ENCODE results near the gene DIP2A.

Gene DIP2A

GRCh38 chr21:46553993-46554392 lies 95.3 kb downstream of the DIP2A start:
- no peaks in the 10 kb centered on the region for H3K27me3 ChIP-seq (ENCODE audit: insufficient read depth, low read length)
- H3K36me3 ChIP-seq (ENCODE audit: insufficient read depth, low read length), result peaks cover 88% of the 10 kb centered on the region

DNA sequence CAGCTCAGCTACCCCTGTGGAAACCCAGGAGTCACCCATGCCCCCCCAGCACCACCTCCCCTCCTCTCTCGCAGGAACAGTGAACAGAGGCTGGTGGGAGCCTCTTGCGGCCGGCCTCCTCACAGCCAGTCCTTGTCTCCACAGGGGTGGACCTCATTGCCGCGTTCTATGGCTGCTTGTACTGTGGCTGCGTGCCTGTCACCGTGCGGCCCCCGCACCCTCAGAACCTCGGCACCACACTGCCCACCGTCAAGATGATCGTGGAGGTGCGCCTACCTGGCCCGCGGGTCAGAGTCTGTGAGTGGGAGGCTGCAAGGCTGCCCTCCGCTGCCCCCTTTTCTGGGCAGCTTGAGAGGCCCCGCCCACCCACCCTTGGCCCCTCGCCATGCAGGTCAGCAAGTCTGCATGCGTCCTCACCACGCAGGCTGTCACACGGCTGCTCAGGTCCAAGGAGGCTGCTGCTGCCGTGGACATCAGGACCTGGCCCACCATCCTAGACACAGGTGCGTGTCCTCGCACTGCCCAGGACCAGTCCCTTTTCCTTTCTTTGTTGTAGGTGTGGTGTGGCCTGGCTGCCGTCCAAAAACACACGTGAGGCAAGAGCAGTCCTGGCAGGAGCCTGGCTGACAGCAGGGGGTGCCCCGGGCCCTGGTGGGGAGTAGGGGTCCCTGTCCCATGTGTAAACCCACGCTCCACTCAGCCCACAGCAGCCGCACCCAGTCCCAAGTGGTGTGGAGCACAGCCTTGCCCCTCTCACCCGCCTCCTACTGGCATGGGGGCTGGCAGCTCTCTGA lies 95.9 kb downstream of the DIP2A start:
- no peak overlapping the region for H3K4me3 ChIP-seq (ENCODE audit: low read length)
- H2AFZ ChIP-seq (ENCODE audit: low read depth, low read length), result no peak overlapping the region
- no peaks in the 10 kb centered on the region for H3K27me3 ChIP-seq (ENCODE audit: insufficient read depth, low read length)
- H3K4me1 ChIP-seq (ENCODE audit: insufficient read depth, low read length), result peaks cover 6% of the 10 kb centered on the region
- peaks cover 83% of the 10 kb centered on the region for H3K36me3 ChIP-seq (ENCODE audit: insufficient read depth, low read length)
- H3K9me3 ChIP-seq (ENCODE audit: low read length), result no peaks in the 10 kb centered on the region

More at GRCh38 chr21:46553993-46554392, 95.3 kb downstream of the DIP2A start:
- H3K4me1 ChIP-seq (ENCODE audit: insufficient read depth, low read length), result no peaks in the 10 kb centered on the region
- H2AFZ ChIP-seq (ENCODE audit: low read depth, low read length), result no peak overlapping the region
- H3K4me3 ChIP-seq (ENCODE audit: low read length), result no peak overlapping the region
- H3K9me3 ChIP-seq (ENCODE audit: low read length), result no peaks in the 10 kb centered on the region

DNA sequence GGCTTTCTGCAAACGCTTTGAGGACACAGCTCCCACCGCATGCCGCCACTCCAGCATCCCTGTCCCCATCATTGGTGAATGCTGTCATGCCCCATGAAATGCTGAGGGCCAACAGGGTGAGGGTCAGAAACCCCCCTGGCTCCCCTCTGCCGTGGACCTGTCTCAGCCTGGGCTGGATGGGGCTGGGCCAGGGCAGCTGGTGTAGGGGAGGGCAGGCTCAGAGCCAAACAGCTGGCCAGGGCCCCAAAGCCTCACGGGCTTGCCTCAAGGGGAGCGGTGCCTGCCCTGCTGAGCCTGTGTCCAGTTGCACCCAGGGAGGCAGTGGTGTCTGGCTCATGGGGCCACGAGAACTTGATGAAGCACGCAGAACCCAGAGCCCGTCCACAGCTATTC lies 96.5 kb downstream of the DIP2A start:
- peaks cover 8% of the 10 kb centered on the region for H3K4me1 ChIP-seq (ENCODE audit: insufficient read depth, low read length)

GRCh38 chr21:46555678-46556077 lies 97.0 kb downstream of the DIP2A start:
- peaks cover 8% of the 10 kb centered on the region for H3K4me1 ChIP-seq (ENCODE audit: insufficient read depth, low read length)
- H2AFZ ChIP-seq (ENCODE audit: low read depth, low read length), result no peak overlapping the region
- H3K36me3 ChIP-seq (ENCODE audit: insufficient read depth, low read length), result peaks cover 82% of the 10 kb centered on the region
- no peaks in the 10 kb centered on the region for H3K27me3 ChIP-seq (ENCODE audit: insufficient read depth, low read length)
- no peak overlapping the region for H3K4me3 ChIP-seq (ENCODE audit: low read length)
- no peaks in the 10 kb centered on the region for H3K9me3 ChIP-seq (ENCODE audit: low read length)

More for the DNA sequence above, 96.5 kb downstream of the DIP2A start:
- Histone ChIP-seq H2AFZ (ENCODE audit: low read depth, low read length) (no peak overlapping the region), H3K4me3 (ENCODE audit: low read length) (no peak overlapping the region), H3K36me3 (ENCODE audit: insufficient read depth, low read length) (peaks cover 84% of the 10 kb centered on the region), H3K27me3 (ENCODE audit: insufficient read depth, low read length) (no peaks in the 10 kb centered on the region), H3K9me3 (ENCODE audit: low read length) (no peaks in the 10 kb centered on the region)

DNA sequence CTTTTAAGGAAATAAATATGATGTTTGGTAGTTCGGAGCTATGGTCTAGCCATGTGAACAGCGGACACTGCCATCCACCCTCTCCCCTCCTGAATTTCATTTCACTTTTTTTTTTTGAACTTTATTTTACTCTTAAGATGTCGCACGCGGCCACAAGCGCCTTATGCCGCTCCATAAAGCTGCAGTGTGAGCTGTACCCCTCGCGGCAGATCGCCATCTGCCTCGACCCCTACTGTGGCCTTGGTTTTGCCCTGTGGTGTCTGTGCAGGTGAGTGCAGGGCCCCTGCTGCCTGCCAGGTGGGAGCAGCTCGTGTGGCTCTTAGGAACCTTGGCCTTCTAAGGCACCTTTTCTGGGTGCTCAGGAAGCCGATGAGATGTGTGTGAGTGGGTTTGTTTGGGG lies 98.1 kb downstream of the DIP2A start:
- Histone ChIP-seq H3K4me3 (ENCODE audit: low read length) (no peak overlapping the region), H3K36me3 (ENCODE audit: insufficient read depth, low read length) (peaks cover 84% of the 10 kb centered on the region), H3K4me1 (ENCODE audit: insufficient read depth, low read length) (peaks cover 8% of the 10 kb centered on the region), H3K27me3 (ENCODE audit: insufficient read depth, low read length) (no peaks in the 10 kb centered on the region), H3K9me3 (ENCODE audit: low read length) (no peaks in the 10 kb centered on the region), H2AFZ (ENCODE audit: low read depth, low read length) (no peak overlapping the region)

- no peak overlapping the region for H2AFZ ChIP-seq (ENCODE audit: low read depth, low read length)
- H3K4me3 ChIP-seq (ENCODE audit: low read length), result no peak overlapping the region
- peaks cover 8% of the 10 kb centered on the region for H3K4me1 ChIP-seq (ENCODE audit: insufficient read depth, low read length)
- H3K9me3 ChIP-seq (ENCODE audit: low read length), result no peaks in the 10 kb centered on the region
- H3K27me3 ChIP-seq (ENCODE audit: insufficient read depth, low read length), result no peaks in the 10 kb centered on the region
- H3K36me3 ChIP-seq (ENCODE audit: insufficient read depth, low read length), result peaks cover 84% of the 10 kb centered on the region
Observed at GRCh38 chr21:46557469-46557868, 98.8 kb downstream of the DIP2A start.

DNA sequence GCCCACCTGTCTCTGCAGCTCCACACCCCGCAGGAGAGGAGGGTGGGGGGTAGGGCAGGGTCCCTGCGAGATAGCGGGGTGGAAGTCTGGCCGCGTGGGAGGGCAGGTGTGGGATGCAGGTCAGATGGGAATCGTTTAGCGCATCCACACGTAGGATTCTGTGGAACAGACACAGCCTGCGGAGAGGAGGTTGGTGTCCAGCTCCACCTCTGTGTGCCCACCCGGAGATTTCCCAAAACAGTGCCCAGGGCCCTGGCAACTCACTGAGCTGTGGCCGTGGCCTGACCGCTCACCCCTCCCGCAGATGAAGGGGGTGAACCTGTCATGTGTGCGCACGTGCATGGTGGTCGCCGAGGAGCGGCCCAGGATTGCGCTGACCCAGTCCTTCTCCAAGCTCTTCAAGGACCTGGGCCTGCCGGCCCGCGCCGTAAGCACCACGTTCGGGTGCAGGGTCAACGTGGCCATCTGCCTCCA lies 99.3 kb downstream of the DIP2A start:
- Histone ChIP-seq H2AFZ (ENCODE audit: low read depth, low read length) (no peak overlapping the region), H3K4me3 (ENCODE audit: low read length) (no peak overlapping the region), H3K27me3 (ENCODE audit: insufficient read depth, low read length) (no peaks in the 10 kb centered on the region), H3K9me3 (ENCODE audit: low read length) (no peaks in the 10 kb centered on the region), H3K4me1 (ENCODE audit: insufficient read depth, low read length) (peaks cover 8% of the 10 kb centered on the region), H3K36me3 (ENCODE audit: insufficient read depth, low read length) (peaks cover 85% of the 10 kb centered on the region)

DNA sequence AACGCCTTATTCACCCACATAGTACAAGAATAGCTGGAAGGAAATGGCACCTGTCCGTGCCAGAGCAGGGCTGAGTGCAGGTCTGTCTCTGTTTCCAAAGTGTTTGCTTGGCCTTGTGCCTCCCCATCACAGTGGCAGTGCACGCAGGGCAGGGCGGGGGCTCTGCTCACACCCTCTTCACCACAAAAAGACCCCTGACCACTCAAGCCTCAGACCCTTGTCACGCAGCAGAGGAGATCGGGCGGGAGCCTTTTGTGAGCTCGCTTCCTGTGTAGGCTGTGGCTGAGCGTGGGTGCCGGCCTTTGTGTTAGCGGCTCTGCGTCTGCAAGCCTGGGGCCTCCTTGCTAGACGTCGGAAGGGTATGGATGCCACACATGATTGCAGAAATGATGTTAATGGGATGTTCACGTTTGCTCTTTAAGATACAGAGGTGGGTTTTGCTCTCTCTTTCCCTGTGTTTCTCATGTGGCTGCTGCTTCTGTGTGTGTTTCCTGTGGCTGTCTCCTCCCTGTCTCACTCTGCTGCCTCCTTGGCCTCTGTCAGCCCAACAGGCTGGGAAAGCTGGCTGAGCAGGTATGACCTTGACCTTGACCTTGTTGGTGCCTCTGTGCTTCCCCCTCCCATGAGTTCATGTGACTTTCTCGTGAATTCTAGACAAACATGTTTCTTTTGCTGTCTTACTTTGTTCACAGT lies 100.7 kb downstream of the DIP2A start:
- no peak overlapping the region for H3K4me3 ChIP-seq (ENCODE audit: low read length)
- H2AFZ ChIP-seq (ENCODE audit: low read depth, low read length), result no peak overlapping the region
- H3K9me3 ChIP-seq (ENCODE audit: low read length), result no peaks in the 10 kb centered on the region
- H3K4me1 ChIP-seq (ENCODE audit: insufficient read depth, low read length), result peaks cover 8% of the 10 kb centered on the region
- H3K27me3 ChIP-seq (ENCODE audit: insufficient read depth, low read length), result no peaks in the 10 kb centered on the region
- H3K36me3 ChIP-seq (ENCODE audit: insufficient read depth, low read length), result peaks cover 85% of the 10 kb centered on the region

- no peaks in the 10 kb centered on the region for H3K27me3 ChIP-seq (ENCODE audit: insufficient read depth, low read length)
- no peaks in the 10 kb centered on the region for H3K9me3 ChIP-seq (ENCODE audit: low read length)
- peaks cover 8% of the 10 kb centered on the region for H3K4me1 ChIP-seq (ENCODE audit: insufficient read depth, low read length)
- no peak overlapping the region for H3K4me3 ChIP-seq (ENCODE audit: low read length)
- H2AFZ ChIP-seq (ENCODE audit: low read depth, low read length), result no peak overlapping the region
- peaks cover 86% of the 10 kb centered on the region for H3K36me3 ChIP-seq (ENCODE audit: insufficient read depth, low read length)
Observed at GRCh38 chr21:46560568-46561444, 102.1 kb downstream of the DIP2A start.

DNA sequence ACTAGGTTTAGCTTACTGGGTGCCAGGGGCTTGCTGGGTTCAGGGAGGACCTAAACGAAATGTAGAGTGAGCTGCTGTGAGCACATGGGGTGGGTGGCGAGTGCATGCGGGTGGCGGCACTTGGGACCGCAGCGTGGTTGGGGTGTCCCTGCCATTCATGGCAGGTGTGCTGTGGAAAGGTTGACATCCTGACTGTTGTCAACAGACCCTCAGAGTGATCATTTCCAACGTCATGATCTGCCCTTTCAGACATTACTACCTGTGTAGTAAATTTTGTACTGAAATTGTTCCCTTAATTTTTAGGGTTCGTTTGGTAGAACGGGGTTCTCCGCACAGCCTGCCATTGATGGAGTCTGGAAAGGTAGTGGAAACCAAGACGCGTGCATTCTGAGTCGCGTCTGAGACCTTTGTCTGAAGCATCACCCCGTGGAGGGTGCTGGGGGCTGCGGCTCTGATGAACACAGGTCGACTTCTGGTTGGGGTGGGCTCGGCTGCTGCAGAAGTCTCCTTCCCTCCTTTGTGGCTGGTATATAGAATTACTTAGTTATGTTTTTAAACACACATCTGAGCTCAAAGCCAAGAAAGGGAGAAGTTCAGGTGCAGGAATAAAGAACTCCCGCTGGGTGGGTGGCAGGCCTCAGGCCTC lies 102.9 kb downstream of the DIP2A start:
- Histone ChIP-seq H2AFZ (ENCODE audit: low read depth, low read length) (no peak overlapping the region), H3K4me1 (ENCODE audit: insufficient read depth, low read length) (peaks cover 8% of the 10 kb centered on the region), H3K4me3 (ENCODE audit: low read length) (no peak overlapping the region), H3K9me3 (ENCODE audit: low read length) (no peaks in the 10 kb centered on the region), H3K36me3 (ENCODE audit: insufficient read depth, low read length) (peaks cover 89% of the 10 kb centered on the region), H3K27me3 (ENCODE audit: insufficient read depth, low read length) (no peaks in the 10 kb centered on the region)

DNA sequence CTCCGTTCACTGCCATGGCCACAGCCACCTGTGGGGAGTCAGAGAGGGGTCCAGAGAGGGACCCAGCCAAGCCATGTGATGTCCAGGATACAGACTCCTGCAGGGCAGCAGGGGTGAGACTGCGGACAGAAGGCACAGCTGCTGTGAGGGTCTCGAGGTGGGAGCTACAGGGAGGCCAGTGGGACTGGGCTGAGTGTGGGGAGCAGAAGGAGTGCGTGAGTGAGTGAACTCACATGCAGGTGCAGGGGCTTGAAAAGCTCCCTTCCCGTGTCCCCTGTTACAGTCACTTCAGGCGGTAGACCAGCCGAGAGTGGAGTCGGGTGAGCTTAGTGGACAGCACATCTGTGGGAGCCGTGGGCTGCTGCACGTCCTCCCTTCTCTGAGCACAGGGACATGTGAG lies 103.8 kb downstream of the DIP2A start:
- H2AFZ ChIP-seq (ENCODE audit: low read depth, low read length), result no peak overlapping the region
- no peak overlapping the region for H3K4me3 ChIP-seq (ENCODE audit: low read length)
- H3K36me3 ChIP-seq (ENCODE audit: insufficient read depth, low read length), result peaks cover 89% of the 10 kb centered on the region
- H3K27me3 ChIP-seq (ENCODE audit: insufficient read depth, low read length), result no peaks in the 10 kb centered on the region
- peaks cover 8% of the 10 kb centered on the region for H3K4me1 ChIP-seq (ENCODE audit: insufficient read depth, low read length)
- H3K9me3 ChIP-seq (ENCODE audit: low read length), result peaks cover 3% of the 10 kb centered on the region

DNA sequence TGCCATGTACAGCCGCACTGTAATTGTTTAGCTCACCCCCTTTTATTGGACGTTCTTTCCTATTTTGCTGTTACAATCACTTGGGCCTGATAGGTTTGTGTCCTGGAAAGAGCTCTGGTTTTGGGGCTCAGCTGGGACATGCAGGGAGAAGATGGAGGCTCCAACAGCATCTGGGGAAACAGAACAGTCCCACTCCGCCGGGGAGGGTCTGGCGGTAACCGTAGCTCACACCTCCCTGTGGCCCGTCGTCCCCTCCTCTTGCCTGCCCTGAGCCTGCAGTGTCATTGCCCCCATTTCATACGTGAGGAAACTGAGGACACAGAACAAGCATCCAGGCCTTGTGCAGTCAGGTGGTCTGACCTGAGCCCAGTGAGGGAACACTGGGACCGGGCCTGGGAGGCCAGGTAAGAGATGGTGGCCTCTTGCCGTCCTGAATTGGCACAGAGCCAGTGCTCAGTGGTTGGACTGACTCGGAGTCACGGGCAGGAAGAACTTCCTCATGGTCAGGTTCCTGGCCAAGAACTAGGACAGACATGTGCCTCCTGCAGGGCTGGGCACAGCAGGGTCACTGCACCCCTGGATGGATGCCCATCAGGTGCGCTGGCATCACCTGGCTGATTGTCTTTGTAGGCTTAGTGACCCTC lies 104.4 kb downstream of the DIP2A start:
- Histone ChIP-seq H3K36me3 (ENCODE audit: insufficient read depth, low read length) (peaks cover 89% of the 10 kb centered on the region), H3K4me3 (ENCODE audit: low read length) (no peak overlapping the region), H3K27me3 (ENCODE audit: insufficient read depth, low read length) (no peaks in the 10 kb centered on the region), H3K9me3 (ENCODE audit: low read length) (peaks cover 3% of the 10 kb centered on the region), H2AFZ (ENCODE audit: low read depth, low read length) (no peak overlapping the region), H3K4me1 (ENCODE audit: insufficient read depth, low read length) (peaks cover 8% of the 10 kb centered on the region)

All from neuron (in vitro differentiated cells).